ENCODE results near the gene SLC2A3.
"Not testable (repeated sequence)": the region's sequence is repeated elsewhere in the genome, so short reads cannot be mapped to it uniquely, and the experiment has no call there.

DNA sequence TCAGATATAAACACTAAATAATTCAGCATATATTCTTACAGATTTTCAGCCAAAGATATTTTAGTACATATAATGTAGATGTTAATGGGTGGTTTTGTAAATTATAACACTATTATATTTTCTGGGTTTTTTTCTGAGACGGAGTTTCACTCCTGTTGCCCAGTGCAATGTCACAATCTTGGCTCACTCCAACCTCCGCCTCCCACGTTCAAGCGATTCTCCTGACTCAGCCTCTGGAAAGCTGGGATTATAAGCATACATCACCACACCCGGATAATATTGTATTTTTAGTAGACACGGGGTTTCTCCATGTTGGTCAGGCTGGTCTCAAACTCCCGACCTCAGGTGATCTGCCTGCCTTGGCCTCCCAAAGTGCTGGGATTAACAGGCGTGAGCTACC is 33.6 kb downstream of the SLC2A3 start:
- TF ChIP-seq, protein P1, sequence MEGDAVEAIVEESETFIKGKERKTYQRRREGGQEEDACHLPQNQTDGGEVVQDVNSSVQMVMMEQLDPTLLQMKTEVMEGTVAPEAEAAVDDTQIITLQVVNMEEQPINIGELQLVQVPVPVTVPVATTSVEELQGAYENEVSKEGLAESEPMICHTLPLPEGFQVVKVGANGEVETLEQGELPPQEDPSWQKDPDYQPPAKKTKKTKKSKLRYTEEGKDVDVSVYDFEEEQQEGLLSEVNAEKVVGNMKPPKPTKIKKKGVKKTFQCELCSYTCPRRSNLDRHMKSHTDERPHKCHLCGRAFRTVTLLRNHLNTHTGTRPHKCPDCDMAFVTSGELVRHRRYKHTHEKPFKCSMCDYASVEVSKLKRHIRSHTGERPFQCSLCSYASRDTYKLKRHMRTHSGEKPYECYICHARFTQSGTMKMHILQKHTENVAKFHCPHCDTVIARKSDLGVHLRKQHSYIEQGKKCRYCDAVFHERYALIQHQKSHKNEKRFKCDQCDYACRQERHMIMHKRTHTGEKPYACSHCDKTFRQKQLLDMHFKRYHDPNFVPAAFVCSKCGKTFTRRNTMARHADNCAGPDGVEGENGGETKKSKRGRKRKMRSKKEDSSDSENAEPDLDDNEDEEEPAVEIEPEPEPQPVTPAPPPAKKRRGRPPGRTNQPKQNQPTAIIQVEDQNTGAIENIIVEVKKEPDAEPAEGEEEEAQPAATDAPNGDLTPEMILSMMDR (IDR thresholded peaks at IDR 0.05), result not testable (repeated sequence)
- TF ChIP-seq POLR2A (IDR thresholded peaks at IDR 0.05), result not testable (repeated sequence)
